Nephron (organoid): ENCODE results near the gene PAX9.

Experiments used
- H3K27ac Mint-ChIP-seq, 3 experiments: 2 replicates each; pipeline ENCODE4 v1.8.0; 2020; ENCODE audit warnings: mixed read lengths in 3 of 3, mild to moderate bottlenecking in 2 of 3, moderate library complexity in 1 of 3
- H3K27me3 Mint-ChIP-seq: 2 replicates; pipeline ENCODE4 v1.8.0; 2021; ENCODE audit warnings: low read depth, mild to moderate bottlenecking, moderate library complexity, mixed read lengths
- H3K36me3 Mint-ChIP-seq: 2 replicates; pipeline ENCODE4 v1.8.0; 2020; ENCODE audit warnings: low read depth, mixed read lengths
- H3K4me1 Mint-ChIP-seq: 2 replicates; pipeline ENCODE4 v1.8.0; 2020; ENCODE audit warnings: mixed read lengths
- H3K4me3 Mint-ChIP-seq, 3 experiments: 2 replicates each; pipeline ENCODE4 v1.8.0; 2020; ENCODE audit warnings: mild to moderate bottlenecking in 3 of 3, mixed read lengths in 3 of 3, moderate library complexity in 2 of 3
- H3K9me3 Mint-ChIP-seq: 2 replicates; pipeline ENCODE4 v1.8.0; 2020; ENCODE audit warnings: mixed read lengths
- CTCF ChIP-seq, 3 experiments: fragments of 200-600 bp; sonication (generic); IDR thresholded peaks; one replicate each; pipeline ENCODE4 v1.5.0; 2021; ENCODE audit warnings: antibody characterized with exemption in 3 of 3; ENCODE audit not compliant: unreplicated experiment in 3 of 3

PAX9 gene

GRCh38 chr14:36700651-36701050, 39.0 kb downstream of the PAX9 start:
- no peaks in the 10 kb centered on the region for H3K27me3 Mint-ChIP-seq
- peaks cover 19% of the 10 kb centered on the region for H3K9me3 Mint-ChIP-seq
- H3K4me1 Mint-ChIP-seq, result no peaks in the 10 kb centered on the region
- peaks cover 10% of the 10 kb centered on the region for H3K36me3 Mint-ChIP-seq
- no peak overlapping the region for H3K27ac Mint-ChIP-seq
- TF ChIP-seq CTCF (IDR thresholded peaks at IDR 0.05; ENCODE audit: unreplicated experiment in 3 of 3), result no peak
- H3K4me3 Mint-ChIP-seq, result no peak overlapping the region

GRCh38 chr14:36701132-36701531, 39.5 kb downstream of the PAX9 start:
- no peak for TF ChIP-seq CTCF (IDR thresholded peaks at IDR 0.05; ENCODE audit: unreplicated experiment in 3 of 3)
- H3K4me1 Mint-ChIP-seq, result no peaks in the 10 kb centered on the region
- H3K27me3 Mint-ChIP-seq, result no peaks in the 10 kb centered on the region
- H3K4me3 Mint-ChIP-seq, result no peak overlapping the region
- peaks cover 10% of the 10 kb centered on the region for H3K36me3 Mint-ChIP-seq
- H3K27ac Mint-ChIP-seq, result no peak overlapping the region
- peaks cover 16% of the 10 kb centered on the region for H3K9me3 Mint-ChIP-seq

- no peaks in the 10 kb centered on the region for H3K4me1 Mint-ChIP-seq
- peaks cover 4% of the 10 kb centered on the region for H3K27me3 Mint-ChIP-seq
- no peak for TF ChIP-seq CTCF (IDR thresholded peaks at IDR 0.05; ENCODE audit: unreplicated experiment in 3 of 3)
- H3K9me3 Mint-ChIP-seq, result peaks cover 10% of the 10 kb centered on the region
- H3K4me3 Mint-ChIP-seq, result no peak overlapping the region
- H3K36me3 Mint-ChIP-seq, result peaks cover 10% of the 10 kb centered on the region
- H3K27ac Mint-ChIP-seq, result no peak overlapping the region
Measured at GRCh38 chr14:36702474-36702873, 40.8 kb downstream of the PAX9 start.

DNA sequence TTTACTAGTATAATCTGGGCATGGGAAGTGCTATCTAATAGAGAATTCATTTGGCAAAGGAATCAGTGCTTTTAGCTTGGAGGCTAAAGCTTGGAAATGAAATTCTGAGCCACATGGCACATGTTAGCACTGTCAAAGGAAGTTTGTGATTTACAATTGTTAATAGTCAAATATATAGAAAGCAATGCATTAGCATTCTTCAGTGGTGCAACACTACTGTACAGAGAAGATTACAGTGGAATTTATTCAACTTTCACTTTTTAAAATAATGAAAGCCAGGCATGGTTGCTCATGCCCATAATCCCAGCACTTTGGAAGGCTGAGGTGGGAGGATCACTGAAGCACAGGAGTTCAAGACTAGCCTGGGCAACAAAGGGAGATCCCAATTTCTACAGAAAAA, 45.9 kb downstream of the PAX9 start:
- no peak for TF ChIP-seq CTCF (IDR thresholded peaks at IDR 0.05; ENCODE audit: unreplicated experiment in 3 of 3)
- H3K4me3 Mint-ChIP-seq, result no peak overlapping the region
- H3K4me1 Mint-ChIP-seq, result no peaks in the 10 kb centered on the region
- no peaks in the 10 kb centered on the region for H3K36me3 Mint-ChIP-seq
- H3K9me3 Mint-ChIP-seq, result no peaks in the 10 kb centered on the region
- peaks cover 4% of the 10 kb centered on the region for H3K27me3 Mint-ChIP-seq
- no peak overlapping the region for H3K27ac Mint-ChIP-seq

DNA sequence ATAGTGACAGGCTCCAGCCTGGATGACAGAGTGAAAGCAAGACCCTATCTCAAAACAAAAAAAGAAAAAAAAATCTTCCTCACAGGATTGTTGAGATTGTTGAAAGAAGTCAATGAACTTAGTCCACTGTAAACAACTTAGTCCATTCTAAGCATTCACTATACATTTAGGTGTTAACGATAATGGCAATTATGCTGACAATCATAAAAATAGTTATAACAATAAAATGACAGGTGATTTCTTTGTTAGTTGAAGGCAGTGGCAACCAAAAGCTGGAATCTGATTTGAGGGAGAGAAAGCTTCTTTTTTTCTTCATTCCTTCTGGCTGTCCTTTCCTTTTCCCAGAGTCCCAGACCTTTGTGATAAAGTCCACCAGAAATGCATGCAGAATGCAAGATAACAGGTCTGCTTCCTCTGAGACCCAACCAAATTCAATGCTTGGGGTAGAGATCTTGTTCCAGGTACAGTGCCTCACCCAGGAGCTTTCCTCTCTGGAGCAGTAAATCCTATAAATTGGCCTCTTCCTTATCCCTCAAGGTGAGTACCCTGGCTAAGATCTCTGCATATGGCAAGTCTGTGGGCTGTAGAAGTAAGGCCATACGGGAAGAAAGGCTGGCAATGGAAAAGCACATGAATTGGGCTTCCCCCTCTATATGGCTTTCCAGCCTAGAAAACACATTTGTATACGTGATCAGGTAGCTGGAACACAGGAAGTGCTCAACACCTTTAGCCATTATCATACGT, 52.5 kb downstream of the PAX9 start:
- Mint-ChIP-seq H3K4me1 (peaks cover 5% of the 10 kb centered on the region), H3K4me3 (no peak overlapping the region), H3K36me3 (no peaks in the 10 kb centered on the region), H3K9me3 (no peaks in the 10 kb centered on the region), H3K27me3 (peaks cover 7% of the 10 kb centered on the region), H3K27ac (no peak overlapping the region)
- TF ChIP-seq CTCF (IDR thresholded peaks at IDR 0.05; ENCODE audit: unreplicated experiment in 3 of 3), result no peak

DNA sequence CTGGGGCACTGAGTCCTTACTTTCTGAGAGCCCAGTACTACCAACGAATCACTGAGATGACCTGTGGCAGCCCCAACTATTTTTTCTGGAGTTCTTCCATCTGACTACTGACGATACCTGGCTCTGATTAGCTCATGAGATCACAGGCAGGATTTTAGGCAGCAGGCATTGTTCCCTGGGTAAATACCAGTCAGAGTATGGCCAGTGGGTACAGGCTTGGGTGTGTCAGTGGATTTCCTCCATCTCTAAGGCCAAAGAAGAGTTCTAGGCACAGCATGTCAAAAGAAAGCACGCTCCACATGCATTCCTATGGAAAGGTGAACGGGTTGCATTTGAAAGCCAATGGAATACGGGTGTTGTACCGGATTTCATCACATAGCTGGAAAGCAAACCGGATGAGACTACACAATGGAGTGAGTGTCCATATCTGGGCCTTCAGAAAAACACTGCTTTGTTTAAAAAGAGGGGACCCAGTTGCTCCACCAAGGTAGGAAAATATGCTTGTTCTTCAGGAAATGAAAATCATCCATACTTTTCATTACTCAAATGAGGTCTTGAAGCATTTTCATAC, 55.0 kb downstream of the PAX9 start:
- Mint-ChIP-seq H3K27ac (no peak overlapping the region), H3K36me3 (no peaks in the 10 kb centered on the region), H3K4me3 (no peak overlapping the region), H3K9me3 (no peaks in the 10 kb centered on the region), H3K27me3 (peaks cover 7% of the 10 kb centered on the region), H3K4me1 (peaks cover 5% of the 10 kb centered on the region)
- no peak for TF ChIP-seq CTCF (IDR thresholded peaks at IDR 0.05; ENCODE audit: unreplicated experiment in 3 of 3)
